CD4-positive, alpha-beta T cell treated with Interleukin-6 for 4 hours (primary cell): Measurements from ENCODE around the gene HLA-DQB1.
A peak's percentile ranks its signal among the peaks of the same experiment; 100 is the strongest.

Experiments
- DNase-seq: peaks from one replicate; pipeline ENCODE4 v3.0.0-alpha.2; 2020; ENCODE audit warnings: mixed read lengths

The HLA-DQB1 gene

GRCh38 chr6:32623693-32624092 is 42.8 kb downstream of the HLA-DQB1 start:
- DNase-seq = peak; percentile 6

- DNase-seq = peak; percentile 45
Measured at GRCh38 chr6:32622545-32623401, 43.7 kb downstream of the HLA-DQB1 start.

- no peak for DNase-seq
Measured at GRCh38 chr6:32621372-32621771, 45.1 kb downstream of the HLA-DQB1 start.

DNA sequence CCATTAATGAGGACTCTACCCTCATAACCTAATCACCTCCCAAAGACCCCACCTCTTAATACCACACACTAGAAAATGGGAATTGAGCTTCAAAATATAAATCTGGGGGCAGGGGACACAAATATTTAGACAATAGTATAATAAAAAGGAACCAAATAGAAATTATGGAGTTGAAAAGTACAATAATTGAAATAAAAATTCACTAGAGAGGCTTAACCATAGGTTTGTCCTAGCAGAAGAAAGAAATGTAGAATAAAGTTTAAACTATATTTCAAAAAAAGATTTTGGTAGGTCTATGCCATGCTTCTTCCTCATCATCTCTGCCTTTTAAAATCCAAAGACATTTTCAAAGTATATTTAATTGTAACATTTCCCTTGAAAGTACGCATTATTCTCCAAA is 48.7 kb downstream of the HLA-DQB1 start:
- no peak for DNase-seq

DNA sequence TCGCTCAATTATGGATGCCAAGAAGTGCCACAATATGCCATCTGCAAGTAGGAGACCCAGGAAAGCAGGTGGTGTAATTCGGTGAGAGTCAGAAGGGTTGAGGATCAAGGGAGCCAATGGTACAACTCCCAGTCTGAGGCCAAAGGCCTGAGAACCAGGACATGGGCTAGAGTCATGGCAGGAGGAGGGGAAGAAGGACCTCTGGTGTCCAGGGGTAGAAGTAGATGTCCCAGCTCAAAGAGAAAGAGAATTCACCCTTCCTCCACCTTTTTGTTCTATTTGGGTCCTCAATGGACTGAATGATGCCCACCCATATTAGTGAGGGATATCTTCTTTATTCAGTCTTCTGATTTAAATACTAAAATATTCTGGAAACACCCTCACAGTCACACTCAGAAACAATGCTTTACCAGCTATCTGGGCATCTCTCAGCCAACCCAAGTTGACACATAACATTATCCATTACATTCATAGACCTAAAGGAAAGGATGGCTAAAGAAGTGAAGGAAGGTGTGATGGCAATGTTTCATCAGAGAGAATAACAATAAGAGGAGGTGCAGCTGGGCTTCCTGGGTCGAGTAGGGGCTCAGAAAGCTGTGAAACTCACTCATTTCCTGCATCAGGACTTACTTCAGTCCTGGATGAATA is 50.4 kb downstream of the HLA-DQB1 start:
- no peak for DNase-seq

GRCh38 chr6:32614366-32615081 is 51.9 kb downstream of the HLA-DQB1 start:
- DNase-seq = no peak

- DNase-seq = no peak
Measured at GRCh38 chr6:32613475-32613874, 53.0 kb downstream of the HLA-DQB1 start.

- no peak for DNase-seq
Measured at GRCh38 chr6:32610682-32611296, 55.7 kb downstream of the HLA-DQB1 start.

DNA sequence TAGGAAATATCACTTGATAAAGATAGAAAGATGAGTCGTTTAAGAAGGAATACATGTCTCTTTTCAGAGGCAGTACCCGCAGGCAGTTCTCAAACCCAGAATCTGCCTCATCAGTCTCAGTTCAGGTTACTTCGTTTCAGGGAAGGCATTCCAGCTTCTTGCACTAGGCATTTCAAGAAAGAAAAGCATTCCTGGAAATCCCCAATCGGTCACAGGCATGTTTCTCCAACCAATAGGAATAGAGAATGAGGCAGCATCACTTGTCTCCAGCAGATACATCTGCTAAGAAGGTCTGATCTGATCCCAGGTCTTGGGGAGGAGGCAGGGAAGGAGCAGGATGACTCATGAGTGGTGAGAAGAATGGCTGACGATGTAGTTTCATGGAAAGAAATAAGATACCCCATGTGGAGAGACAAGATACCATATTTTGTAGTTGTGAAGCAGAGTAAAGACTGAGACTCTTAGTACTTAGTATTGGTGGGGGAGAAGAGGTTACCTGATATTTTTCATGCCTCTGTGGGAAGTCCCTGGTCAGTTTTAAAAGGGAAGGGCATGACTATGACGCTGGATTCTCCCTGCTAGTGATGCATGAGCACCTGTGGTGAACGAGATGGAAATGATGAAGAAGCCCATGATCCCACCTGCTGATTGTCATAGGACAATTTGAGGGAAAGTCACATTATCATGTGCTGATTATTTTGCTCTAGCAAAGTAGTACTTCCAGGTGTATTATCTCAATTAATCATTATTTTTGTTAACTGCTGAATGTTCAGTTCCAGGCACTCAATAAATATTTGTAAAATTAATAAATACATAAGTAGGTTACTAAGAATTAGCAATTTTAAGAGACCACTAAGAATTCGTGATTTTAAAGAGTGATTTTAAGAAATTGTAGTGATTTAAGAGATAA is 56.5 kb downstream of the HLA-DQB1 start:
- DNase-seq = peak; percentile 72
